Fibroblast of skin of abdomen (primary cell): ENCODE results near the gene EVPLL.
"Not testable (repeated sequence)": the region's sequence is repeated elsewhere in the genome, so short reads cannot be mapped to it uniquely, and the experiment has no call there.

ENCODE experiments used
- DNase-seq: peaks from one replicate; pipeline ENCODE4 v3.0.0-alpha.2; 2013

The EVPLL gene

DNA sequence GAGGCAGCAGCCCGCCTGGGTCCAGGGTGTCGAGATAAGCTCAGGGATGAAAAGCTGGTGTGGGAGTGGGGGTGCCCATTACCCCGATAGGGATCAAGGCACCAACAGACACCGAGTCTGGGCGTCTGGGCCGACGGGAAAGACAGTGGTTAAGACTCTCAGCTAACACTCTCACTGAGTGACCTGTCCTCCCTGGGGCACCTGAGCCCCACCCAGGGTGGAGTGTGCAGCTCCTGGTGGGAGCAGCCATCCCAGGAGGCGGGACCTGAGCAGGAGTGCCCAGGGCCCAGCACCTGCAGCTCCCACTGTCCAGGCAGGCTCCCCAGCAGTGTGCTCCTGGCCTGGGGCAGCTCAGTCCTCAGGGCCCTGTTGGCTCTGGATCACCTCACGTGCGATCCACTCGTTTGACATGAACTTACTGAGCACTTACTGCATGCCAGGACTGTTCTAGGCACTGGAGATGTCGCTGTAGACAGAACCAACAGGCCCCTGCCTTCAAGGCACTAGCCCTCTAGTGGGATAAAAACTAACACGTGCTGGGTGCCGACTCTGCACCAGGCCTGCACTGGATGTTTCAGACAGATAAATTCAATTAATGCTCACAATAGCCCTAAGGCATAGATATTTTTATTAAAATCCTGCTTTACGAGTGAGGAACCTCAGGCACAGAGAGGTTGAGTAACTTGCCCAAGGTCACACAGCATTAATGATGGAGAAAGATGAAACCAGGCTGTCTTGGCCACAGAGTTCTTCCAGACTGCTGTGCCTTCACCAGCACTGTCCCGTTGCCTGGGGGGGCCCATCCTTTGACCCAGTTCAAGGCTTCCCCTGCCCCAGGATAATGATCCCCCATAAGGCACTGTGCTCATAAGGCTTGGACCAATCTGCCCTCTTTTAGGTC is 1.9 kb downstream of the EVPLL start:
- DNase-seq = no peak

DNA sequence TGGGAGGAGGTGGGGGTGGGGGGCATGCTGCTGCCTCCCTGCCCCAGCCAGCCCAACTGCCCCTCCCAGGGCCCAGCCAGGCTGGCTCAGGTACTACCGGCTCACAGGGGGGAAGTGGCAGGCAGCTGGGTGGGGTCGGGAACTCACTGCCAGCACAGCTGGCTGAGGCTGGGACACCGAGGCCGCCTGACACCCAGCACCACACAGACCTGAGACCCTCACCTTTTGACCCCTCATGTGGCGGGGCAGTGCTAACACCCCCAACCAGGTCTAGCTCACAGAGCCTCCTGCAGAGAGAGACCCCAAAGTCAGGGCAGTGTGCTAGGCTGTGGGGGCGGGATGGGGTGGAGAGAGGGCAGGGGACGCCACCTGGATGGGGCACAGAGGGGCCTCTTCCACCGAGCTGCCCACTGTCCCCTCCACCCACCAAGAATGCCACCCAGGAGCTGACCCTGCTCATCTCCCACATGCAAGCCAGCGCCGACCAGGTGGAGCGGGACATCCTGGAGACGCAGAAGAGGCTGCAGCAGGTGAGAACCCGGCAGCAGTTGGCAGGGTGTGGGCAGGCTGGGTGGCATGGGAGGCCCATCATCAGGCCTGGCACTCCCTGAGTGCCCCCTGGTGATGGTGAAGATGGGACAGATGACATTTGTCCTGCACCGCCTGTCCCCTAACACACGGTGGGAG is 3.0 kb downstream of the EVPLL start:
- no peak for DNase-seq

DNA sequence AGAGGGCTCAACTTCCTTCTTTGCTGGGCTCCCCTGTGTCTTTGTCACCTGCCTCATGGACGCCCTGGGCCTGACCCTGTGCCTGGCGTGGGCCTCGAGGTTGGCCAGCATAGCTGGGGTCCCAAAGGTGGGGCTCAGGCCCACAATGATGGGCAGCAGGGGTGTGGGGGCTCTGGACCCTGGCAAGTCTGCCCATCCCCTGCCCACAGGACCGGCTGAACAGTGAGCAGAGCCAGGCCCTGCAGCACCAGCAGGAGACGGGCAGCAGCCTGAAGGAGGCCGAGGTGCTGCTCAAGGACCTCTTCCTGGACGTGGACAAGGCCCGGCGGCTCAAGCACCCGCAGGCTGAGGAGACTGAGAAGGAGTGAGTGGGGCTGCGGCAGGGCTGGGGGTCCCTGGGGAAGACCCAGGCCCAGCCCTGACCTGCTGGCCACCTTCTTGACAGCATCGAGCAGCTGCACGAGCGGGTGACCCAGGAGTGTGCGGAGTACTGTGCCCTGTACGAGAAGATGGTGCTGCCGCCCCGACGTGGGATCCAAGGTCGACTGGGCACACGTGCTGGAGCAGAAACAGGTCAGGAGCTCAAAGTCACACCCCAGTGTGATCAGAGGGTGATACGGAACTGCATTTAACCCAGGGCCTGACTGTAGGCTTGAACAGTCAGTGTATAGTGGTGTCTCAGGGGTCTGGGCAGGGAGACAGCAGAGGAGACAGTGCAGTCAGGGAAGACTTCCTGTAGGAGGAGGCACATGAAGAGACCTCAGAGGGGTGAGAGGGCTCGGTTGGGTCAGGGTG is 3.8 kb downstream of the EVPLL start:
- DNase-seq = no peak

DNA sequence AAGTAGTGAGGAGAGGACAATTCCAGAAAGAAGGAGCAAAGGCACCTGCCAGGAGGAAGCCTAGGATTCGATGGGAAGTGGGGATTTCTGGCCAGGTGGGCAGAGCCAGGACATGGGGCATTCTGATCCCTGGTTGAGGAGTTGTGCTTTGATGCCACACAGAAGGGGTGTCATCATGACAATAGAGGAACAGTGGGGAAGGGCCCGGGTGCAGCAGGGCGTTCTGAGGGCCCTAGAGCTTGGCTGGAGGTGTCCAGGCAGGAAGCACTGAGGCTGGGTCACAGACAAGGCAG is 4.3 kb downstream of the EVPLL start:
- no peak for DNase-seq

DNA sequence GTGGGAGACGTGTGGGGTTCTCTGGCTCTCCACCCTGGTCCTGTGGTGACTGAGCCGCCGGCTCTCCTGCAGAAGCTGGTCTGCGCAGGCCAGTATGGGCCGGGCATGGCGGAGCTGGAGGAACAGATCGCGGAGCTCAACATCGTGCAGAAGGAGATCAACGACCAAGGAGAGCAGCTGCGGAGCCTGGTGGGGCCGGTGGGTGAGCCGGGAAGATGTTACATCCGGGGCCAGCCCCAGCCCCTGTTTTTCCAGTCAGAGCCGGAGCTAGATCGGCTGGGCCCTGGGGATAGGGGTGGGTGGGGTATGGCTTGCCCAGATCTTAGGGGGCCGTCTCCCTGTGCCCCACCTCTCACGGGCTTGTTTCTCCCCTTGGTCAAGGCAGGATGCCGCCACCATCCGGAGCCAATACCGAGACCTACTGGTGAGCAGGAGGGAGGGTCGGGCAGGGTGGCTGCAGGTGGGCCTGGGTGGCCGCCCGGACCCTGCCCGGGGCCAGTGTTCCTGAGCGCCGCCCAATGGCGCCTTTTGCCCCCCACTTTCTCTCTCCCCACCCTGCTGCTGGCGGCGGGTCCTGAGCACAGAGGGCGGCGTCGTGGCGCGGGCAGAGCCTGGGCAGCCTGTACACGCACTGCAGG is 5.0 kb downstream of the EVPLL start:
- no peak for DNase-seq

DNA sequence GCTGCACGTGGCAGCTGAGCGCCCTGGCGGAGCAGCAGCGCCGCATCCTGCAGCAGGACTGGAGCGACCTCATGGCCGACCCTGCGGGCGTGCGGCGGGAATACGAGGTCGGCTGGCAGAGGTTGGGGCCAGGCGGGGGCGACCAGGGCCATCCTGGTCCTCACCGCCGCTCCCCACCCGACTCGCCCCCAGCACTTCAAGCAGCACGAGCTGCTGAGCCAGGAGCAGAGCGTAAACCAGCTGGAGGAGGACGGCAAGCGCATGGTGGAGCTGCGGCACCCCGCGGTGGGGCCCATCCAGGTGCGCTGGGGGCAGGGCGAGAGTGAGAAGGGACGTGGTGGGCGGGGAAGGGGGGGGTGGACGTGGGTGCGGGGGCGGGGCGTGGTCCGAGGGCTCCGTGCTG is 5.5 kb downstream of the EVPLL start:
- not testable (repeated sequence) for DNase-seq

DNA sequence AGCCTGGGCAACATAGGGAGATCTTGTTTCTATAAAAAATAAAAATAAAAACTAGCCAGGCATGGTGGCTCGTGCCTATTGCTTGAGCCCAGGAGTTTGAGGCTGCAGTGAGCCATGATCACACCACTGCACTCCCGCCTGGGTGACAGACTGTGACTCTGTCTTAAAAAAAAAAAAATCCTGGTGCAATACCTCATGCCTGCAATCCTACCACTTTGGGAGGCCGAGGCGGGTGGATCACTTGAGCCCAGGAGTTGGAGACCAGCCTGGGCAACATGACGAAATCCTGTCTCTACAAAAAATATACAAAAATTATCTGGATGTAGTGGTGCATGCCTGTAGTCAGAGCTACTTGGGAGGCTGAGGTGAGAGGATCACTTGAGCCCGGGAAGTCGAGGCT is 6.7 kb downstream of the EVPLL start:
- not testable (repeated sequence) for DNase-seq

DNA sequence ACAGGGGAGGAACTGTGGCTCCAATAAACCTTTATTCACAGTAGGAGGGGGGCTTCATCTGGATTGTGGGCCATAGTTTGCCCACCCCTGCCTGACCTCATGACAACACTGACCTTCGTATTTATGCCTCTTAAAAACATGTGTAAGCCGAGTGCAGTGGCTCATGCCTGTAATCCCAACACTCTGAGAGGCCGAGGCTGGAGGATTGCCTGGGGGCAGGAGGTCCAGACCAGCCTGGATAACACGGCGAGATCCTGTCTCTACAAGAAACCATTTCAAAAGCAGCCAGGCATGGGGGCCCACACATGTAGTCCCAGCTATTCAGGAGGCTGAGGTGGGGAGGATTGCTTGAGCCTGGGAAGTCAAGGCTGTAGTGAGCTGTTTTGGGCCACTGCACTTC is 10.0 kb downstream of the EVPLL start:
- not testable (repeated sequence) for DNase-seq

DNA sequence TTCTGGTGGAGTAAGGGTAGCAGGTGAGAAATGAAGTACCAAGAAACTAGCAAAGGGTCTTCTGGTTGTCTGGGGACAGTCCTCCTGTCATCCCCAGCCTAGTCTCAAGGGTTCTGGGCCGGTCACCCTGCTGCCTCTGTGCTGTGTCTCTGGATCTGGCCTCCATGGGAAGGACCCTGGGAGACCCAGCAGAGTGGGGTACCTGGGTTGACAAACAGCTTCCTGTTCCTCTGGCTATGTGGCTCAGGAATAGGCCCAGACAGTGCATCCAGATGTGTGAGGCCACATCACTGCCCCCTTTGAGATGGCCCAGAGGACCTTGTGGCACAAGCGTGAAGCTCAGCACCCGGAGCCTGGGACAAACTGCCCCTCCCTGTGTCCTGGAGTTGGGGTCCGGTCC is 10.7 kb downstream of the EVPLL start:
- not testable (repeated sequence) for DNase-seq

DNA sequence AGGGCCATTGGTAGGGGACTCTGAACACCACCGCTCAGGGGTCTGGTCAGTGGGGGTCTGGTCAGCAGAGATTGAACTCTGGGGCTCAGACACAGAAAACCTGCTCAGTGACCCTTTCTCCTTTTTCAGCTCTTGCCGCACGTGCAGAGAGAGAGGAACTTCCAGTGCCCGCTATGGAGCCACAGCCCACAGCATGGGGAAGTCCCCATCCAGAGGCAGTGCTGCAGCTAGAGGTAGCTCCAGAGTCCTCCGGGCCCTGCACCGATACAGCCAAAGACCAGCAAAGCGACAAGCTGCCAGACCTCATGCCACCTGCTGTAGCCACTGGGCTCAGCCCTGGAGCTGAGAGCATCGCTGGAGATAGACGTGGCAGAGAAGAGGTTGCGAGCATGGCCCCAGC is 11.2 kb downstream of the EVPLL start:
- DNase-seq = not testable (repeated sequence)

DNA sequence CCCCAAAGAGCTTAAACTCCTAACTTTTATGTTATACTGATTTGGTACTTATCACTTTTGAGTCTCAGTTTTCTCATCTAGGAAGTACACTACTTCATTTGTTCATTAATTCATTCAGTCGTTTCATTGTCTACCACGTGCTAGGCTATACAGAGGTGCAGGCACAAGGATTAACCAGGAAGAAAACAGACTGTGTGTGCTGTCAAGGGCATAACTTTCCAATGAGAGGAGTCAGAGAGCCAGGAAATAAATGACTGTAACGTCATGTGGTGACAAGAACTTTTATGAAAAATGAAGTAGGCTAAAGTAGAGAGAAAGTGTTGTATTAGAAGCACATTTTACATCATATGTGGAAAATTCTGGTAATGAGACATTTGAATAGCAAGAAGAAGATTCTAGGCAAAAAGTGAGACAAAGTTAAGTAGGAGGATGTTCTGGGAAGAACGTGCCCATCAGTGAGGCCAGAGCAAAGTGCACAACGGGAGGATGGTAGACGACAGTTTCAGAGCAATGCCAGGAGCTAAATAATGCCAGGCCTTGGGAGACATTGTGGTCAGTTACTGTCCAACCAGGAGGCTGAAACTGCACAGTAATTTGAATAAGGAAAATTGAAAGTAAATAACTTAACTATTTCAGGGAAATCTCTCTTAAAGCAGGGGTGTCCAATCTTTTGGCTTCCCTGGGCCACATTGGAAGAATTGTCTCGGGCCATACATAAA is 24.5 kb downstream of the EVPLL start:
- DNase-seq = not testable (repeated sequence)

DNA sequence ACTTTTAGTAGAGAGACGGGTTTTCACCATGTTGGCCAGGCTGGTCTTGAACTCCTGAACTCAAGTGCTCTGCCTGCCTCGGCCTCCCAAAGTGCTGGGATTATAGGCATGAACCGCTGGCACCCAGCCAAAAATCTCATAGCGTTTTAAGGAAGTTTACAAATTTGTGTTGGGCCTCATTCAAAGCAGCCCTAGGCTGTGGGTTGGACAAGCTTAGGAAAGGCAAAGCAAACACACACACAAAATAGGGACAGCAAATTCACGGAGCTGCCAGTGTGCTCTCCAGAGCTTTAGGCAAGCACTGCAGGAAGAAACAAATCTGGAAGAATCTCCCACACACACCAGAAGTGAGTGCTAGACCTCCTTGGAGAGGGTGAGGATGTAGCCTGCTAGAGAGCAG is 25.6 kb downstream of the EVPLL start:
- DNase-seq = not testable (repeated sequence)

DNA sequence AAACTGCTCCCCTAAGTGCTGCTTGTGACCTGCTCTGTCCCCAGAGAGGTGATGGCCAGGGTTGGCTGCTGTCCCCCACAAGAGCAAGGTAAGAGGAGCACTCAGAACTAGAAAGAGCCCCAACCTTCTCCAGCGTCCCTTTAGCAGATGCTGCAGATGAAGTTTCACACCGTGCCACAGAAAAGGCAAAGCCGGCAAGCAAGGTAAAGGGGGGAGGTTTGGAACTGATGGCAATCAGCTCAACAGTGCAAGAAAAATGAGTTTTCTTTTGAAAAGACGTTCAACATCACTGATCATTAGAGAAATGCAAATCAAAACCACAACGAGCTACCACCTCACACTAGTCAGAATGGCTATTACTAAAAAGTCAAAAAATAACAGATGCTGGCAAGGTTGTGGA is 26.0 kb downstream of the EVPLL start:
- DNase-seq = not testable (repeated sequence)

DNA sequence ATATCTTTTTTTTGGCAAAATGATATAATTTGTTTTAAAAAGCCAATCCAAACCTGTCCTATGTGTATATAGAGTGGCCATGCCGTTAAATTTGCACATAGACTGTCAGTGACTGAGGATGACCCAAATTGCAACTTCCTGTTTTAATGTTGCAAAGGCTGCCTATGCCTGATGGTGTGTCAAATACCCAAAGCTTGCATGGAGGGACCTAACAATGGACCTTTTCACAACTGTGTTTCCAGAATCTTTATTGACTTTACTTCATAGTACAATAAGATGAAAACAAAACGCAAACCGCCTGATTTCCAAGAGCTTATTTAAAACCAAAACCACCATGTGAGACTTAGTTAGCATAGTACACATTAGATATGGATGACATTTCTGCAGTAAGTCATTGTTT is 31.3 kb downstream of the EVPLL start:
- not testable (repeated sequence) for DNase-seq

DNA sequence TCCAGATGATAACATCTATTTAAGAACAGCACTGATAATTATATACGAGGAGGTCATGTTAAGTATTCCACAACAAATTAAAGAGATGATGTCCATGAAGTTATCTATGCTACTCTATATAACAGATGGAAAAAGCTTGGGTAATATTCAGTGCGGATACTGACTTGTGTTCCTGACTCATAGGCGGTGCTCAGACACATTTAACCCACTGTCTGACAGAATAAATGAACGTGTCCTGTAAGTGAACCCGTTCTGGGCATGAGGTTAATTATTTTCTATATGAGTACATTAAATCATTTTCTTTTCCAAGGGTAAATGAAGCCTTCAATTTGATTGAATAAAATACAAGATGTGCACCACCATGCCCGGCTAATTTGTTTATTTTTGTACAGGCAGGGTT is 31.7 kb downstream of the EVPLL start:
- DNase-seq = peak; percentile 25

DNA sequence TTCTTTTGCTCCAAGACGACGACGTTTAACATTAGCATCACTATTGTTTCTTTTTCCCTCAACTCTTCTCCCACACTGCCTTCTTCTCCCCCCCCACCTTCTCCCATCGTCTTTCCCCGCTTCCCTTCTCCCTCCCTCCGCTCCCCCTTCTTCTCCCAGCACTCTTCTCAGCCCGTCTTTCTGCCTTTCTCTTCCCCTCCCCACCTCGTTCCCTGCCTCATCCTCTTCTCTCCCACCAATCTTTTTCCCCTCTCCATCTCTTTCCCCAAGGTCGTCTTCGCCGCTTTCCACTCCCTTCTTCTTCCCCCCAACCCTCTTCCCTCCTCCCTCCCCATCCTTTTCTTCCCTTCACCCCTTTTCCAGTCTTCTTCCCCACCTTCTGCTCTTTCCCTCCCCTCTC is 33.2 kb downstream of the EVPLL start:
- DNase-seq = not testable (repeated sequence)

DNA sequence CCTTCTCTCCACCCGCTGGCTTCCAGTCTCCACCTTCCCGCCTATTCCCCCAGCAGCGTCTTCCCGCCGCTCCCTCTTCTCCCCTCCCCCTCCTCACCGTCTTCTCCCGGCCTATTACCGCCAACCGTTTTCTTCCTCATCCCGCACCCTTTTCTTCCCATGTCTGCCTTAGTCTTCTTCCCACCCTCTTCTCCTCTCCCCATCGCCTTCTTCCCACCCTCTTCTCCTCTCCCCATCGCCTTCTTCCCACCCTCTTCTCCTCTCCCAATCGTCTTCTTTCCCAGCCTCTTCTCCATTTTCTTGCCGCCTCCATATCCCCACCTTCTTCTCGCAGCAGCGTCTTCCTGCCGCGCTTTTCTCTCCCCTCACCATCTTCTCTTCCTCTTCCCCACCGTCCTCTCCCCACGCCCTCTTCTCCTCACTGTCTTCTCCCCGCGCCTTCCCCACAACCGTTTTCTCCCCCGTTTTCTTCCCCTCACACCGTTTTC is 33.8 kb downstream of the EVPLL start:
- DNase-seq = peak; percentile 53

DNA sequence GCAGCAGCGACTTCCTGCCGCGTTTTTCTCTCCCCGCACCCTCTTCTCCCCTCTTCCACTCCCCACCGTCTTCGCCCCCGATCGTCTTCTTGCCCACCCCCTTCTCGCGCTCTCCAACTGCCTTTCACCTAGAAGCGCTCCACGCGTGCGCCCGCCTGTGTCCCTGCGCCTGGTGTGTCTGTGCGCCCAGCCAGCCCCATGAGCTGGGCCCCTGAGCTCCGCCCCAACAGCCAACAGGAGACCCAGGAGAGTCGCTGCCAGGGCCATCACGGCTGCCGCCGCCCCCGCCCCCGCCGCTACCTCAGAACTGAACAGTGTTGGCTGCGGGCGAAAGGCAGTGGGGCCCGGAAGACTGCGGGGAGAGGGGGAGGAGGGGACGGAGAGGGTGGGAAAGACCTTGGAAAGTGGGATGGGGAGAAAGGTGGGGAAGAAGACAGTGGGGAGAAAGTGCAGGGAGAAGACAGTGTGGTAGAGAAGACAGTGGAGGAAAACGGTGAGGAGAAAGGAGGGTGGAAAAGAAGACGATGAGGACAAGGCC is 34.5 kb downstream of the EVPLL start:
- DNase-seq = not testable (repeated sequence)

DNA sequence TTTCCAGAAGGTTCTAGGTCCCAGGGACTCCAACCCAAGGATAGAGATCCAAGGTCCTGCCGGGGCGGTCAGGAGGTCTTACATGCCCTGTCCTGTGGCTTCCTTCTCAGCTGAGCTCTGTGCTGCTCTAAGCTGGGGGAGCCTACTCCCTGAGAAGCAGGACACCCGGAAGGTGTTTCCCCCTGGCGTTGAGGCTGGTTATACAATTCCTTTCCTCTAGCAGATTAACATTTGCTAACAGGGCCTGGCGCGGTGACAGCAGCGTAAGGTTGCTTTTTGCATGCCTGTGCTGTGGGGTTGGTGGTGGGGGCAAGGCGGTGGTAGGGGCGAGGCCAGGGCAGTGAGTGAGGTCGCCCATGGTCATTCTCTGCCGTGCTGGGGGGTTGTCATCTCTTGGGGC is 43.9 kb downstream of the EVPLL start:
- DNase-seq = not testable (repeated sequence)

DNA sequence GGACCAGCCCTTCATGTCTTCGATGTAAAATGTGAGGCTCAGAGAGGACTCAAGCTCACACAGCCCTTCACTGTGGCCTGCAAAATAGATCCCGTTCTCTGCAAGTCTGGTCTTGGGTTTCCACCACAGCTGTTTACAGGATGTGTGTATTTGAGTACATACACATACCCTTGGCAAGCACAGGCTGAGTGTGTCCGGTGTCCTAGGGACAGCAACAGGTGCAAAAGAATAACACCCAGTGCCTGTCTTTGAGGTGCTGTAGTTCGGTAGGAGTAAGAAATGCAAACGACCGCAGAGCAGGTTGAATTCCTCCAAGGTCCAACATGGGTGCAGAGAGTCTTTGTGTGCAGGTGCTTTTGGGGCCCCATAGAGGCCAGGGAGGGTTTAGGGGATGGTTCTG is 44.9 kb downstream of the EVPLL start:
- not testable (repeated sequence) for DNase-seq

DNA sequence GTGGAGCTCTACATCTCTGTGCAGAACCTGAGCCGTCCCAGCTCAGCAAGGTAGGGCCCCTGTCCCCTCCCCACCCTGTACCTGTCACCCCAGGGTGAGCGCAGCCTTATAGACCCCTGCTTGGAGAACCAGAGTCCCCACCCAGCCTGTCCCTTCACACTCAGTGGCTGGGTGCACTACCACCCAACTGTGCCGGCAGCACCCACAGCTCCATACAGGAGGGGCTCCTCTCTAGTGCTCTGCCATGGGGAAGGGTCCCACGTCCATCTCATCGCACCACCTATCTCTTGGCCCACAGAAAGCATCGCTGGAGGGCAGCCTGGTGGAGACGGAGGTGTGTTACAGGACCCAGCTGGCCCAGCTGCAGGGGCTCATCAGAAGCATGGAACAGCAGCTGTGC is 45.4 kb downstream of the EVPLL start:
- DNase-seq = not testable (repeated sequence)

DNA sequence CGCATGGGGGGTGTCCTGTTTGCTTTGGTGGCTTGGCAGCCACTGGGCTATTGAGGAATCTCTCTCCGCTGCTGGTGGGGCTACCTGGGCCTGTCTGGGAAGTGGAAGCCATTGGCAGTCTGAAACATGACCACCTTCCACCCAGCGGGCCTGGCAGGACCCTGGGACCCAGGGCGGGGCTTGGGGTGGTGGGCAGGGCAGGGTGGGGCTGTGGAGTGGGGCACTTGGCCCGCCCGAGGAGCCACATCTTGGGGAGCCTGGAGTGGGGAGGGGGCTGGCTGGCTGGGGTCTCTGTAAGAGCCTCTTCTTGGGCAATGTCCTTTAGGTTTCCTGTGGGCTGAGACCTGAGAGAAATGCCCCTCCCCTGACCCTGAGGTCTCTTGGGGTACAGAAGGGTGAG is 48.0 kb downstream of the EVPLL start:
- not testable (repeated sequence) for DNase-seq
